Panc1 (cell line): ENCODE measurements around the gene ZBTB40. TPM values are rescaled to one million over a fixed set of nuclear protein-coding genes. Genes with fewer than 3 reads are reported as not detected.

Source experiments
- ATAC-seq: fragments of 200-7000 bp; cut with Tn5 transposase; 2 replicates; pipeline ENCODE4 v1.9.1; 2020; ENCODE audit warnings: mild to moderate bottlenecking, moderate library complexity
- BruUV-seq: library from RNA; stranded (reverse); fragments of 400-500 nt; replicated peaks from 2 replicates; lab custom pipeline; 2021; lab: Mats Ljungman, UMichigan
- CTCF ChIA-PET: fragments of 300-600 bp; sonication (Branson Sonifier 250); formaldehyde crosslinking; loops from one replicate; lab custom pipeline; 2022; ENCODE audit warnings: antibody characterized with exemption; lab: Charles Lee
- POLR2A ChIA-PET: fragments of 300-600 bp; sonication (Branson Sonifier 250); formaldehyde crosslinking; loops from one replicate; lab custom pipeline; 2022; ENCODE audit warnings: antibody characterized with exemption; lab: Charles Lee
- DNase-seq: peaks from one replicate; pipeline ENCODE4 v3.0.0-alpha.2; 2010; ENCODE audit warnings: low read depth, low spot score
- H3K27ac ChIP-seq: 2 replicates; pipeline ENCODE4 v1.5.1; 2011; ENCODE audit warnings: mild to moderate bottlenecking, low read length, inconsistent platforms
- H3K27me3 ChIP-seq: fragments of 200-500 bp; sonication (Bioruptor generic); 2 replicates; pipeline ENCODE4 v1.6.0; 2014; ENCODE audit warnings: low read length, inconsistent platforms; ENCODE audit not compliant: control insufficient read depth, insufficient read depth
- H3K36me3 ChIP-seq: fragments of 200-500 bp; sonication (Bioruptor generic); 2 replicates; pipeline ENCODE4 v1.5.1; 2014; ENCODE audit warnings: inconsistent platforms, mild to moderate bottlenecking, low read length, moderate library complexity; ENCODE audit not compliant: control insufficient read depth, insufficient read depth
- H3K4me1 ChIP-seq: 2 replicates; pipeline ENCODE4 v1.5.1; 2011; ENCODE audit warnings: inconsistent platforms, mild to moderate bottlenecking, low read length, moderate library complexity; ENCODE audit not compliant: control insufficient read depth, insufficient read depth
- H3K4me3 ChIP-seq, 2 experiments: 2 replicates each; pipeline ENCODE4 v1.5.1; 2011 to 2012; ENCODE audit warnings: low read depth in 2 of 2, low read length in 2 of 2, mild to moderate bottlenecking in 2 of 2, inconsistent platforms in 1 of 2, moderate library complexity in 1 of 2
- H3K9me3 ChIP-seq: fragments of 200-500 bp; sonication (Bioruptor generic); 2 replicates; pipeline ENCODE4 v1.5.1; 2014; ENCODE audit warnings: low read depth, mild to moderate bottlenecking, inconsistent platforms, low read length, moderate library complexity; ENCODE audit not compliant: control insufficient read depth, insufficient read depth
- CTCF ChIP-seq: fragments of 450-650 bp; IDR thresholded peaks from 2 replicates; pipeline ENCODE4 v1.5.1; 2017; ENCODE audit warnings: mild to moderate bottlenecking
- POLR2AphosphoS5 ChIP-seq: IDR thresholded peaks from 2 replicates; pipeline ENCODE4 v1.6.1; 2012; ENCODE audit warnings: mild to moderate bottlenecking, low read depth, low read length, moderate library complexity
- REST ChIP-seq, 2 experiments: IDR thresholded peaks; 2 replicates each; pipeline ENCODE4 v1.6.1; 2011 to 2012; ENCODE audit warnings: low read depth in 2 of 2, control low read depth in 1 of 2, low read length in 1 of 2, mild to moderate bottlenecking in 1 of 2, moderate library complexity in 1 of 2; ENCODE audit not compliant: insufficient read depth in 1 of 2
- SIN3A ChIP-seq: IDR thresholded peaks from 2 replicates; pipeline ENCODE4 v1.6.1; 2012; ENCODE audit warnings: low read depth, mild to moderate bottlenecking, low read length, moderate library complexity, borderline replicate concordance; ENCODE audit not compliant: insufficient read depth
- TCF7L2 ChIP-seq: IDR thresholded peaks from 2 replicates; pipeline ENCODE4 v1.6.1; 2011; ENCODE audit warnings: mild to moderate bottlenecking, low read depth, low read length, inconsistent platforms
- in situ Hi-C: cut with HindIII; loops from 2 replicates; pipeline ENCODE4 v1.10.0; 2016; ENCODE audit warnings: low sequenced_read_pairs, low pct_unique_long_range_greater_than_20kb
- intact Hi-C: fragments of 100-400 bp; cut with micrococcal nuclease; formaldehyde crosslinking; loops from one replicate; pipeline ENCODE4 v1.10.0; 2022; ENCODE audit not compliant: unreplicated experiment
- total RNA-seq: library from RNA; stranded (reverse); gene quantifications from one replicate; pipeline ENCODE4 v1.2.1, GENCODE V29; 2021; ENCODE audit not compliant: unreplicated experiment

Gene ZBTB40
- total RNA-seq, 1 experiment from 2014 or later: 24.3 TPM

- intact Hi-C loops: no loop called here
- ChIA-PET POLR2A (no interaction called here), CTCF (no interaction called here)
- Histone ChIP-seq H3K4me1 (0 out of 2 replicates have a peak, but pooled peaks cover 5% of the 10 kb centered on the region), H3K27me3 (peaks cover 21% of the 10 kb centered on the region), H3K4me3 (no peak overlapping the region), H3K27ac (no peak overlapping the region), H3K36me3 (no peaks in the 10 kb centered on the region), H3K9me3 (no peaks in the 10 kb centered on the region)
- ATAC-seq: no peak
- in situ Hi-C loops: no loop called here
- no peak for DNase-seq
- TF ChIP-seq POLR2AphosphoS5 (no peak), TCF7L2 (no peak), REST (IDR thresholded peaks at IDR 0.05; ENCODE audit: insufficient read depth in 1 of 2, low read depth in 2 of 2, low read length in 1 of 2) (no peak), SIN3A (no peak), CTCF (no peak)
- no TSS peak for BruUV-seq
Measured at GRCh38 chr1:22563671-22564602, 112.3 kb downstream of the ZBTB40 start.

GRCh38 chr1:22566161-22566560, 114.5 kb downstream of the ZBTB40 start:
- H3K4me3 ChIP-seq: no peak overlapping the region
- H3K4me1 ChIP-seq: 0 out of 2 replicates have a peak, but pooled peaks cover 5% of the 10 kb centered on the region
- ChIA-PET CTCF (no interaction called here), POLR2A (no interaction called here)
- DNase-seq (no peak), ATAC-seq (no peak)
- H3K9me3 ChIP-seq: no peaks in the 10 kb centered on the region
- in situ Hi-C loops: no loop called here
- TF ChIP-seq REST (IDR thresholded peaks at IDR 0.05; ENCODE audit: insufficient read depth in 1 of 2, low read depth in 2 of 2, low read length in 1 of 2): no peak
- TF ChIP-seq TCF7L2: no peak
- TF ChIP-seq SIN3A: no peak
- no peak overlapping the region for H3K27ac ChIP-seq
- intact Hi-C loops: no loop called here
- BruUV-seq: no TSS peak
- peaks cover 17% of the 10 kb centered on the region for H3K27me3 ChIP-seq
- no peaks in the 10 kb centered on the region for H3K36me3 ChIP-seq
